ENCODE results near the gene ZNF431. TPM values are rescaled to one million over a fixed set of nuclear protein-coding genes. Genes with fewer than 3 reads are reported as not detected.

ZNF431 gene
- total and polyA plus RNA-seq, 2 donors (not counting 3 experiments of a cell fraction or from before 2014, with no cell fraction given), result 3.5 to 12.0 TPM

DNA sequence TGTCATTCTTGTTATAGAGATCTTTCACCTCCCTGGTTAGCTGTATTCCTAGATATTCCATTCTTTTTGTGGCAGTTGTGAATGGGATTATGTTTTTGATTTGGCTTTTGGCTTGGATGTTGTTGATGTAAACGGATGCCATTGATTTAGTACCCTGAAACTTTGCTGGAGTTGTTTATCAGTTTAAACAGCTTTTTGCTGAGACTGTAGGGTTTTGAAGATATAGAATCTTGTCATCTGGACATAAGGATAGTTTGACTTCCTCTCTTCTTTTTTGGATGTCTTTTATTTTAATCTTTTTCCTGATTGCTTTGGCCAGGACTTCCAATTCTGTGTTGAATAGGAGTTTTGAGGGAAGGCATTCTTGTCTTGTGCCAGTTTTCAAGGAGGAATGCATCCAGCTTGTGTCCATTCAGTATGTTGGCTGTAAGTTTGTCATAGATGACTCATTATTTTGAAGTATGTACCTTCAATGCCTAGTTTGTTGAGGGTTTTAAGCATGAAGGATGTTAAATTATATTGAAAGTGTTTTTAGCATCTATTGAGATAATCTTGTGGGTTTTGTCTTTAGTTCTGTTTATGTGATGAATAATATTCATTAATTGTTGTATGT lies 16.8 kb downstream of the ZNF431 start:
- POLR2A ChIA-PET, result no interaction called here
- Histone ChIP-seq H3K27ac (ENCODE audit: insufficient read depth, low read depth, low read length) (no peak overlapping the region), H3K9ac (replicated peaks; ENCODE audit: extremely low read depth, insufficient read depth, low read length) (no peak overlapping the region), H3K27me3 (ENCODE audit: control insufficient read depth in 2 of 2, insufficient read depth in 2 of 2, low read length in 2 of 2) (no peaks in the 10 kb centered on the region), H3K4me3 (replicated peaks in 1 of 3; ENCODE audit: insufficient read depth in 1 of 3, low read depth in 1 of 3, low read length in 3 of 3) (no peak overlapping the region), H4K20me1 (replicated peaks; ENCODE audit: control insufficient read depth, extremely low read depth, insufficient read depth, low read length) (no peaks in the 10 kb centered on the region), H3K9me3 (replicated peaks; ENCODE audit: control insufficient read depth, insufficient read depth, low read length) (no peaks in the 10 kb centered on the region), H2AFZ (ENCODE audit: low read depth, low read length) (no peak overlapping the region), H3K79me2 (ENCODE audit: control insufficient read depth, insufficient read depth, low read length) (peaks cover 48% of the 10 kb centered on the region), H3K36me3 (ENCODE audit: control insufficient read depth in 2 of 2, extremely low read depth in 1 of 2, insufficient read depth in 2 of 2, low read length in 2 of 2) (peaks cover 0 to 1% of the 10 kb centered on the region in 2 experiments), H3K9me1 (replicated peaks; ENCODE audit: control insufficient read depth, extremely low read depth, insufficient read depth, low read length) (no peaks in the 10 kb centered on the region), H3K4me1 (ENCODE audit: control insufficient read depth, extremely low read depth, insufficient read depth, low read length) (no peaks in the 10 kb centered on the region), H3K4me2 (ENCODE audit: insufficient read depth, low read length) (no peak overlapping the region)
- dilution Hi-C loops (cut with MboI; ENCODE audit: extremely low pct_ligation_motif_present, low sequenced_read_pairs), result no loop called here
- CTCF ChIA-PET, result no interaction called here
- FAIRE-seq (no peak), DNase-seq (ENCODE audit: low read depth, low spot score) (no peak)
- no TSS peak for BruUV-seq (replicated peaks)
- intact Hi-C loops (cut with micrococcal nuclease), result no loop called here
- peak; percentile 3 for TF ChIP-seq JUN (IDR thresholded peaks at IDR 0.05; ENCODE audit: borderline replicate concordance, insufficient read depth, insufficient read length, low read depth)
- no peak for TF ChIP-seq POLR2A (IDR thresholded peaks at IDR 0.05; ENCODE audit: low read depth, low read length)

DNA sequence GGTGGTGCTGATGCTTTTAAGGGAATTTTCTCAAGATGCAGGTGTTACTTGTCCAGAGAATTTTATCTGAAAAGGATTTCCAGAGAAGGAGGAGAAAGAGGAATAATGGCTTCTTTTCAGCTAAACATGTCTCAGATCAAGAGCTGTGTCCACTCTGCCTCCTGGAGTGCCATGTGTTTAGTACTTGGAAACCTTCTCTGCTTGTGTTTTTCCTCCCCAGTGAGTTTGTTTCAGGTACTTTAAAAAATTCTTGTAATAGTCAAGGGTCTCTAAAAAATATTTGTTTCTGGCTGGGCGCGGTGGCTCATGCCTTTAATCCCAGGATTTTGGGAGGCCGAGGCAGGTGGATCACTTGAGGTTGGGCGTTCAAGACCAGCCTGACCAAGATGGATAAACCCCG lies 22.7 kb downstream of the ZNF431 start:
- no peak overlapping the region for H3K9ac ChIP-seq (replicated peaks; ENCODE audit: extremely low read depth, insufficient read depth, low read length)
- peaks cover 15% of the 10 kb centered on the region for H3K79me2 ChIP-seq (ENCODE audit: control insufficient read depth, insufficient read depth, low read length)
- H4K20me1 ChIP-seq (replicated peaks; ENCODE audit: control insufficient read depth, extremely low read depth, insufficient read depth, low read length), result no peaks in the 10 kb centered on the region
- DNase-seq (ENCODE audit: low read depth, low spot score), result no peak
- no peaks in the 10 kb centered on the region for H3K4me1 ChIP-seq (ENCODE audit: control insufficient read depth, extremely low read depth, insufficient read depth, low read length)
- no peak overlapping the region for H3K27ac ChIP-seq (ENCODE audit: insufficient read depth, low read depth, low read length)
- no peak overlapping the region for H2AFZ ChIP-seq (ENCODE audit: low read depth, low read length)
- H3K4me2 ChIP-seq (ENCODE audit: insufficient read depth, low read length), result no peak overlapping the region
- no TSS peak for BruUV-seq (replicated peaks)
- TF ChIP-seq, protein P1, sequence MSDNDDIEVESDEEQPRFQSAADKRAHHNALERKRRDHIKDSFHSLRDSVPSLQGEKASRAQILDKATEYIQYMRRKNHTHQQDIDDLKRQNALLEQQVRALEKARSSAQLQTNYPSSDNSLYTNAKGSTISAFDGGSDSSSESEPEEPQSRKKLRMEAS (IDR thresholded peaks at IDR 0.05; ENCODE audit: insufficient read depth, insufficient read length), result no peak
- TF ChIP-seq FOS (IDR thresholded peaks at IDR 0.05; ENCODE audit: borderline replicate concordance, insufficient read depth, low read length) (no peak), EZH2 (IDR thresholded peaks at IDR 0.05; ENCODE audit: borderline replicate concordance, low read depth, low read length, severe bottlenecking) (no peak), POLR2AphosphoS5 (IDR thresholded peaks at IDR 0.05; ENCODE audit: insufficient read depth, low read depth, low read length) (no peak), POLR2A (IDR thresholded peaks at IDR 0.05; ENCODE audit: low read depth, low read length) (no peak), GATA2 (IDR thresholded peaks at IDR 0.05; ENCODE audit: insufficient read depth, insufficient read length, low read depth, low read length) (no peak), JUN (IDR thresholded peaks at IDR 0.05; ENCODE audit: borderline replicate concordance, insufficient read depth, insufficient read length, low read depth) (no peak), MYC (IDR thresholded peaks at IDR 0.05; ENCODE audit: low read depth, low read length) (no peak)
- TF ChIP-seq, protein P2, sequence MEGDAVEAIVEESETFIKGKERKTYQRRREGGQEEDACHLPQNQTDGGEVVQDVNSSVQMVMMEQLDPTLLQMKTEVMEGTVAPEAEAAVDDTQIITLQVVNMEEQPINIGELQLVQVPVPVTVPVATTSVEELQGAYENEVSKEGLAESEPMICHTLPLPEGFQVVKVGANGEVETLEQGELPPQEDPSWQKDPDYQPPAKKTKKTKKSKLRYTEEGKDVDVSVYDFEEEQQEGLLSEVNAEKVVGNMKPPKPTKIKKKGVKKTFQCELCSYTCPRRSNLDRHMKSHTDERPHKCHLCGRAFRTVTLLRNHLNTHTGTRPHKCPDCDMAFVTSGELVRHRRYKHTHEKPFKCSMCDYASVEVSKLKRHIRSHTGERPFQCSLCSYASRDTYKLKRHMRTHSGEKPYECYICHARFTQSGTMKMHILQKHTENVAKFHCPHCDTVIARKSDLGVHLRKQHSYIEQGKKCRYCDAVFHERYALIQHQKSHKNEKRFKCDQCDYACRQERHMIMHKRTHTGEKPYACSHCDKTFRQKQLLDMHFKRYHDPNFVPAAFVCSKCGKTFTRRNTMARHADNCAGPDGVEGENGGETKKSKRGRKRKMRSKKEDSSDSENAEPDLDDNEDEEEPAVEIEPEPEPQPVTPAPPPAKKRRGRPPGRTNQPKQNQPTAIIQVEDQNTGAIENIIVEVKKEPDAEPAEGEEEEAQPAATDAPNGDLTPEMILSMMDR (IDR thresholded peaks at IDR 0.05; ENCODE audit: extremely low read depth in 1 of 2, insufficient read depth in 1 of 2, low read depth in 1 of 2, low read length in 2 of 2), result no peak
- H3K9me1 ChIP-seq (replicated peaks; ENCODE audit: control insufficient read depth, extremely low read depth, insufficient read depth, low read length), result no peaks in the 10 kb centered on the region
- ChIA-PET CTCF (no interaction called here), POLR2A (no interaction called here)
- intact Hi-C loops (cut with micrococcal nuclease) (no loop called here), dilution Hi-C loops (cut with MboI; ENCODE audit: extremely low pct_ligation_motif_present, low sequenced_read_pairs) (no loop called here)
- H3K27me3 ChIP-seq (ENCODE audit: control insufficient read depth in 2 of 2, insufficient read depth in 2 of 2, low read length in 2 of 2), result no peaks in the 10 kb centered on the region
- H3K9me3 ChIP-seq (replicated peaks; ENCODE audit: control insufficient read depth, insufficient read depth, low read length), result no peaks in the 10 kb centered on the region
- no peak for FAIRE-seq
- H3K4me3 ChIP-seq (replicated peaks in 1 of 3; ENCODE audit: insufficient read depth in 1 of 3, low read depth in 1 of 3, low read length in 3 of 3), result no peak overlapping the region
- peaks cover 0 to 1% of the 10 kb centered on the region in 2 experiments for H3K36me3 ChIP-seq (ENCODE audit: control insufficient read depth in 2 of 2, extremely low read depth in 1 of 2, insufficient read depth in 2 of 2, low read length in 2 of 2)

Data from endothelial cell of umbilical vein (primary cell).